GM12891 (cell line): ENCODE results near the gene TAMM41.

Experiments used
- POLR2A ChIP-seq: IDR thresholded peaks from 2 replicates; pipeline ENCODE4 v1.6.1; 2011; ENCODE audit warnings: low read depth, low read length, control low read depth
- POLR2AphosphoS5 ChIP-seq: IDR thresholded peaks from 2 replicates; pipeline ENCODE4 v1.6.1; 2011; ENCODE audit warnings: low read depth, low read length, control low read depth
- SPI1 ChIP-seq: IDR thresholded peaks from 2 replicates; pipeline ENCODE4 v1.6.1; 2011; ENCODE audit warnings: low read depth, low read length, control low read depth
- TAF1 ChIP-seq: IDR thresholded peaks from 2 replicates; pipeline ENCODE4 v1.6.1; 2011; ENCODE audit warnings: low read depth, low read length, control low read depth

GRCh38 chr3:11845651-11846050, 1.0 kb downstream of the TAMM41 start:
- TF ChIP-seq POLR2A (peak; percentile 70), SPI1 (no peak), TAF1 (no peak), POLR2AphosphoS5 (no peak; the same call in 1 of the 2 replicates)
